Thyroid gland (tissue), 4 donors: Measurements from ENCODE around the gene NUP93. TPM values are rescaled to one million over a fixed set of nuclear protein-coding genes. Genes with fewer than 3 reads are reported as not detected.

ENCODE experiments used
- DNase-seq, 2 donors: peaks; one replicate each; pipeline ENCODE4 v3.0.0-alpha.2; 2019
- H3K27ac ChIP-seq, 3 donors: fragments of 200-600 bp; sonication (generic); 1 replicate in 2 of 3; 2 replicates in 1 of 3; pipeline ENCODE4 v1.5.1; 2016 to 2019; ENCODE audit warnings: mild to moderate bottlenecking in 1 of 3, moderate library complexity in 1 of 3
- H3K27me3 ChIP-seq: fragments of 200-600 bp; sonication (generic); one replicate; pipeline ENCODE4 v1.5.1; 2019
- H3K36me3 ChIP-seq, 2 donors: fragments of 200-600 bp; sonication (generic); one replicate each; pipeline ENCODE4 v1.5.1; 2016 to 2019
- H3K4me1 ChIP-seq, 2 donors: fragments of 200-600 bp; sonication (generic); one replicate each; pipeline ENCODE4 v1.5.1; 2017 to 2019
- H3K4me3 ChIP-seq, 3 donors: fragments of 200-600 bp; sonication (generic); replicated peaks in 1 of 3; 1 replicate in 2 of 3; 2 replicates in 1 of 3; pipeline ENCODE4 v1.5.1; 2016; ENCODE audit warnings: mild to moderate bottlenecking in 1 of 3
- H3K9me3 ChIP-seq: fragments of 200-600 bp; sonication (generic); one replicate; pipeline ENCODE4 v1.5.1; 2017
- CTCF ChIP-seq, 6 experiments: fragments of 200-600 bp in 3 of 6; fragments of 450-650 bp in 3 of 6; sonication (generic) in 3 of 6; IDR thresholded peaks; one replicate each; pipeline ENCODE4 v1.5.1; 2016 to 2019; ENCODE audit warnings: antibody characterized with exemption in 6 of 6, mild to moderate bottlenecking in 2 of 6, inconsistent platforms in 1 of 6, moderate library complexity in 1 of 6
- POLR2A ChIP-seq, 2 donors: fragments of 450-650 bp; IDR thresholded peaks; one replicate each; pipeline ENCODE4 v1.6.1; 2017; ENCODE audit warnings: antibody characterized with exemption in 2 of 2, mild to moderate bottlenecking in 2 of 2, moderate library complexity in 1 of 2
- WGBS, 2 donors: methylation state at CpG; one replicate each; pipeline ENCODE4 v1.1.5; 2017; 5-methylcytosine and 5-hydroxymethylcytosine counted together
- intact Hi-C: fragments of 100-400 bp; cut with DNase I; formaldehyde crosslinking; loops from one replicate; pipeline ENCODE4 v1.15.1; 2023
- total RNA-seq, 4 donors: library from RNA; depleted of rRNA; stranded (reverse); fragments of >200 nt; gene quantifications; one replicate each; pipeline ENCODE4 v1.2.3, GENCODE V29; 2016

Gene NUP93
- total RNA-seq, 4 donors from 2014 or later: 70.1 to 150 (median 97.4) TPM

- H3K27me3 ChIP-seq: no peaks in the 10 kb centered on the region
- DNase-seq: no peak
- intact Hi-C loops: loop anchor here (5.0 kb wide), 1 partner anchor 82 kb away; the partner anchor contains the start of gene MT2A
- H3K4me3 ChIP-seq: no peak overlapping the region
- H3K36me3 ChIP-seq: peaks cover 0 to 1% of the 10 kb centered on the region in 2 donors
- 77 to 84% methylated on average over 3 of the region's 3 CpGs for WGBS, 2 donors
- no peak overlapping the region for H3K27ac ChIP-seq
- no peaks in the 10 kb centered on the region for H3K9me3 ChIP-seq
- TF ChIP-seq POLR2A (IDR thresholded peaks at IDR 0.05): no peak
- no peak for TF ChIP-seq CTCF (IDR thresholded peaks at IDR 0.05)
- H3K4me1 ChIP-seq: peaks cover 17 to 34% of the 10 kb centered on the region in 2 donors
Observed at GRCh38 chr16:56689171-56689570, 40.8 kb upstream of the NUP93 start.

GRCh38 chr16:56690420-56691122, 39.4 kb upstream of the NUP93 start:
- 79 to 80% methylated on average over 4 of the region's 4 CpGs for WGBS, 2 donors
- intact Hi-C loops: no loop called here
- no peak overlapping the region for H3K4me3 ChIP-seq
- no peaks in the 10 kb centered on the region for H3K9me3 ChIP-seq
- H3K27me3 ChIP-seq: no peaks in the 10 kb centered on the region
- DNase-seq: no peak
- peaks cover 5 to 20% of the 10 kb centered on the region in 2 donors for H3K4me1 ChIP-seq
- H3K36me3 ChIP-seq: no peaks in the 10 kb centered on the region
- TF ChIP-seq POLR2A (IDR thresholded peaks at IDR 0.05): no peak
- TF ChIP-seq CTCF (IDR thresholded peaks at IDR 0.05): no peak
- H3K27ac ChIP-seq: peak overlapping the region in 2 of 3 donors; percentile 42 to 70

DNA sequence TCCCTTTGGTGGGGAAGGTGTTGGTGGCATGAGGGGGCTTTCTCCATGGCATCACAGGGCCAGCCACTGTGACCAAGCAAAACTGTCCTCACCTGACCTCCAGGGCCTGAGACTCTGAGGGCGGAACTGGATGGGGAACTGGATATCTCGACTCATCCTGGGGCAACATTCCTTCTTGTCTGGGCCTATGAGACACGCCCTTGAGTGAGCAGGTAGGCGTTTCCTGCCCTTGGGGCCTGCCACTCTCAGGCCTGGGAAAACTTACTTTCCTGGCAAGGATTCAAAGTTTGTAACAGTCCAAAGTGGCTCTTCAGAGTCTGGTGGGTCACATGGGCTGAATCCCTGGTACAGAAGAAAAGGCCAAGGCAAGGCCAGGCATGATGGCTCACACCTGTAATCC, 38.0 kb upstream of the NUP93 start:
- intact Hi-C loops: no loop called here
- WGBS, 2 donors: 29 to 39% methylated on average over 4 of the region's 4 CpGs
- no peak for TF ChIP-seq CTCF (IDR thresholded peaks at IDR 0.05)
- peak in 1 of 2 donors; percentile 49 for TF ChIP-seq POLR2A (IDR thresholded peaks at IDR 0.05)

GRCh38 chr16:56695246-56695645, 34.7 kb upstream of the NUP93 start:
- intact Hi-C loops: loop anchor here (5.0 kb wide), 1 partner anchor 178 kb away; no protein-coding TSS in a partner anchor
- H3K27ac ChIP-seq: no peak overlapping the region

More for the DNA sequence above, 38.0 kb upstream of the NUP93 start:
- Histone ChIP-seq H3K9me3 (no peaks in the 10 kb centered on the region), H3K36me3 (no peaks in the 10 kb centered on the region), H3K27me3 (no peaks in the 10 kb centered on the region), H3K4me3 (no peak overlapping the region), H3K27ac (peak overlapping the region; percentile 63 to 81 (median 74)), H3K4me1 (peaks cover 4 to 14% of the 10 kb centered on the region in 2 donors)
- peak; percentile 91 to 94 for DNase-seq

More at GRCh38 chr16:56695246-56695645, 34.7 kb upstream of the NUP93 start:
- peaks cover 4 to 14% of the 10 kb centered on the region in 2 donors for H3K4me1 ChIP-seq
- WGBS, 2 donors: 60 to 71% methylated on average over 1 of the region's 1 CpG
- no peak for DNase-seq
- no peaks in the 10 kb centered on the region for H3K9me3 ChIP-seq
- H3K36me3 ChIP-seq: no peaks in the 10 kb centered on the region
- TF ChIP-seq POLR2A (IDR thresholded peaks at IDR 0.05) (no peak), CTCF (IDR thresholded peaks at IDR 0.05) (no peak)
- H3K27me3 ChIP-seq: no peaks in the 10 kb centered on the region
- no peak overlapping the region for H3K4me3 ChIP-seq
